NCI-H2196 treated with DMSO at 0.1 percent for 48 hours (cell line): ENCODE results near the gene CALCR.
"Not testable (repeated sequence)": the region's sequence is repeated elsewhere in the genome, so short reads cannot be mapped to it uniquely, and the experiment has no call there.

Experiments
- DNase-seq: peaks from one replicate; lab custom pipeline; 2025; ENCODE audit not compliant: unreplicated experiment; lab: John Stamatoyannopoulos, UW

The CALCR gene

GRCh38 chr7:93574646-93575554 lies at the start of gene CALCR:
Gene CALCR, minus strand, starts transcription at chr7:93574724. Its CDS starts 87,743 bp downstream, at chr7:93486981.
- no peak for DNase-seq

- DNase-seq = no peak
These were observed 49.3 kb upstream of the CALCR start for GRCh38 chr7:93623816-93624215.

- DNase-seq = peak; percentile 8
These were observed 47.8 kb upstream of the CALCR start for GRCh38 chr7:93622036-93623033.

- no peak for DNase-seq
These were observed 46.3 kb upstream of the CALCR start for GRCh38 chr7:93620864-93621263.

GRCh38 chr7:93620057-93620456 lies 45.5 kb upstream of the CALCR start:
- DNase-seq = no peak

- DNase-seq = peak; percentile 50
These were observed 26.8 kb upstream of the CALCR start for GRCh38 chr7:93601363-93601762.

GRCh38 chr7:93594250-93594649 lies 19.7 kb upstream of the CALCR start:
- no peak for DNase-seq

GRCh38 chr7:93592588-93593266 lies 18.2 kb upstream of the CALCR start:
- no peak for DNase-seq

GRCh38 chr7:93591224-93592050 lies 16.9 kb upstream of the CALCR start:
- DNase-seq = not testable (repeated sequence)

GRCh38 chr7:93586479-93586865 lies 11.9 kb upstream of the CALCR start:
- DNase-seq = not testable (repeated sequence)

- DNase-seq = not testable (repeated sequence)
These were observed 11.4 kb upstream of the CALCR start for GRCh38 chr7:93585694-93586478.

- DNase-seq = no peak
These were observed 4.9 kb upstream of the CALCR start for GRCh38 chr7:93579431-93579830.

GRCh38 chr7:93578762-93579161 lies 4.2 kb upstream of the CALCR start:
- no peak for DNase-seq

GRCh38 chr7:93575555-93576399 lies 1.3 kb upstream of the CALCR start:
- no peak for DNase-seq

GRCh38 chr7:93574269-93574645 lies 267 bp downstream of the CALCR start:
- no peak for DNase-seq

- DNase-seq = no peak
These were observed 5.3 kb downstream of the CALCR start for GRCh38 chr7:93569189-93569588.

GRCh38 chr7:93566876-93567275 lies 7.6 kb downstream of the CALCR start:
- DNase-seq = no peak

- no peak for DNase-seq
These were observed 10.9 kb downstream of the CALCR start for GRCh38 chr7:93563584-93563983.
